ENCODE results near the gene FITM1. TPM values are rescaled to one million over a fixed set of nuclear protein-coding genes. Genes with fewer than 3 reads are reported as not detected.

The FITM1 gene
- total and polyA plus RNA-seq, 2 experiments from 2014 or later = 0.53 TPM; not detected in 1

GRCh38 chr14:24086193-24086955, 44.1 kb upstream of the FITM1 start (continued):
- no peak for TF ChIP-seq ZNF114 (CRISPR knock-in tag; IDR thresholded peaks at IDR 0.05)
- TF ChIP-seq, protein P1, sequence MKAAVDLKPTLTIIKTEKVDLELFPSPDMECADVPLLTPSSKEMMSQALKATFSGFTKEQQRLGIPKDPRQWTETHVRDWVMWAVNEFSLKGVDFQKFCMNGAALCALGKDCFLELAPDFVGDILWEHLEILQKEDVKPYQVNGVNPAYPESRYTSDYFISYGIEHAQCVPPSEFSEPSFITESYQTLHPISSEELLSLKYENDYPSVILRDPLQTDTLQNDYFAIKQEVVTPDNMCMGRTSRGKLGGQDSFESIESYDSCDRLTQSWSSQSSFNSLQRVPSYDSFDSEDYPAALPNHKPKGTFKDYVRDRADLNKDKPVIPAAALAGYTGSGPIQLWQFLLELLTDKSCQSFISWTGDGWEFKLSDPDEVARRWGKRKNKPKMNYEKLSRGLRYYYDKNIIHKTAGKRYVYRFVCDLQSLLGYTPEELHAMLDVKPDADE (IDR thresholded peaks at IDR 0.05) = no peak
- TF ChIP-seq EZH2phosphoT487 (IDR thresholded peaks at IDR 0.05; ENCODE audit: unreplicated experiment) = no peak
- TF ChIP-seq JUNB (IDR thresholded peaks at IDR 0.05; ENCODE audit: unreplicated experiment) = no peak

- Histone ChIP-seq H3K27ac (ENCODE audit: low read depth) (no peak overlapping the region), H3K4me1 (ENCODE audit: insufficient read depth) (peaks cover 1% of the 10 kb centered on the region; the same call in 1 of the 2 replicates), H3F3A (replicated peaks; ENCODE audit: low read depth) (no peaks in the 10 kb centered on the region), H3K4me3 (no peak overlapping the region), H3K9me2 (ENCODE audit: insufficient read depth) (no peaks in the 10 kb centered on the region), H2AFZ (no peak overlapping the region), H3K27me3 (ENCODE audit: insufficient read depth) (peaks cover 14% of the 10 kb centered on the region; the same call in 1 of the 2 replicates), H4K20me1 (replicated peaks; ENCODE audit: insufficient read depth) (no peaks in the 10 kb centered on the region), H3K79me2 (replicated peaks; ENCODE audit: insufficient read depth) (no peaks in the 10 kb centered on the region), H3K36me3 (ENCODE audit: insufficient read depth) (no peaks in the 10 kb centered on the region), H3K4me2 (no peak overlapping the region)
- Mint-ChIP-seq H3K4me3 (no peak overlapping the region), H3K27ac (no peak overlapping the region), H3K27me3 (ENCODE audit: insufficient read depth, low read depth, poor library complexity) (peaks cover 20% of the 10 kb centered on the region), H3K36me3 (ENCODE audit: low read depth) (no peaks in the 10 kb centered on the region), H3K4me1 (peaks cover 15% of the 10 kb centered on the region), H3K9me3 (no peaks in the 10 kb centered on the region)
- DNase-seq (ENCODE audit: low spot score) (no peak), ATAC-seq (no peak)
- no peak for TF ChIP-seq JUNB (IDR thresholded peaks at IDR 0.05; ENCODE audit: unreplicated experiment)
- TF ChIP-seq EZH2phosphoT487 (IDR thresholded peaks at IDR 0.05; ENCODE audit: unreplicated experiment) = no peak
- TF ChIP-seq ZNF462 (CRISPR knock-in tag; IDR thresholded peaks at IDR 0.05) = no peak
- TF ChIP-seq, protein P1 (IDR thresholded peaks at IDR 0.05) = no peak
- TF ChIP-seq POLR2AphosphoS5 (IDR thresholded peaks at IDR 0.05; ENCODE audit: low read depth) = no peak
- TF ChIP-seq, protein P2, sequence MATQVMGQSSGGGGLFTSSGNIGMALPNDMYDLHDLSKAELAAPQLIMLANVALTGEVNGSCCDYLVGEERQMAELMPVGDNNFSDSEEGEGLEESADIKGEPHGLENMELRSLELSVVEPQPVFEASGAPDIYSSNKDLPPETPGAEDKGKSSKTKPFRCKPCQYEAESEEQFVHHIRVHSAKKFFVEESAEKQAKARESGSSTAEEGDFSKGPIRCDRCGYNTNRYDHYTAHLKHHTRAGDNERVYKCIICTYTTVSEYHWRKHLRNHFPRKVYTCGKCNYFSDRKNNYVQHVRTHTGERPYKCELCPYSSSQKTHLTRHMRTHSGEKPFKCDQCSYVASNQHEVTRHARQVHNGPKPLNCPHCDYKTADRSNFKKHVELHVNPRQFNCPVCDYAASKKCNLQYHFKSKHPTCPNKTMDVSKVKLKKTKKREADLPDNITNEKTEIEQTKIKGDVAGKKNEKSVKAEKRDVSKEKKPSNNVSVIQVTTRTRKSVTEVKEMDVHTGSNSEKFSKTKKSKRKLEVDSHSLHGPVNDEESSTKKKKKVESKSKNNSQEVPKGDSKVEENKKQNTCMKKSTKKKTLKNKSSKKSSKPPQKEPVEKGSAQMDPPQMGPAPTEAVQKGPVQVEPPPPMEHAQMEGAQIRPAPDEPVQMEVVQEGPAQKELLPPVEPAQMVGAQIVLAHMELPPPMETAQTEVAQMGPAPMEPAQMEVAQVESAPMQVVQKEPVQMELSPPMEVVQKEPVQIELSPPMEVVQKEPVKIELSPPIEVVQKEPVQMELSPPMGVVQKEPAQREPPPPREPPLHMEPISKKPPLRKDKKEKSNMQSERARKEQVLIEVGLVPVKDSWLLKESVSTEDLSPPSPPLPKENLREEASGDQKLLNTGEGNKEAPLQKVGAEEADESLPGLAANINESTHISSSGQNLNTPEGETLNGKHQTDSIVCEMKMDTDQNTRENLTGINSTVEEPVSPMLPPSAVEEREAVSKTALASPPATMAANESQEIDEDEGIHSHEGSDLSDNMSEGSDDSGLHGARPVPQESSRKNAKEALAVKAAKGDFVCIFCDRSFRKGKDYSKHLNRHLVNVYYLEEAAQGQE (IDR thresholded peaks at IDR 0.05; ENCODE audit: unreplicated experiment) = no peak
- no peak for TF ChIP-seq EZH2 (IDR thresholded peaks at IDR 0.05; ENCODE audit: low read depth, unreplicated experiment)
- TF ChIP-seq ZNF114 (CRISPR knock-in tag; IDR thresholded peaks at IDR 0.05) = no peak
- TF ChIP-seq STAT1 (IDR thresholded peaks at IDR 0.05; ENCODE audit: unreplicated experiment) = no peak
Measured at GRCh38 chr14:24087004-24087403, 43.5 kb upstream of the FITM1 start.
